Stimulated activated CD8-positive, alpha-beta memory T cell treated with anti-CD3 and anti-CD28 coated beads, Interleukin-15, amount 100 ng/mL, for 4 hours (primary cell): ENCODE measurements around the gene APOBEC3H.
A peak's percentile ranks its signal among the peaks of the same experiment; 100 is the strongest.

Experiments
- DNase-seq, 2 donors: peaks; one replicate each; pipeline ENCODE4 v3.0.0-alpha.2; 2020; ENCODE audit warnings: low read depth in 2 of 2

The APOBEC3H gene

DNA sequence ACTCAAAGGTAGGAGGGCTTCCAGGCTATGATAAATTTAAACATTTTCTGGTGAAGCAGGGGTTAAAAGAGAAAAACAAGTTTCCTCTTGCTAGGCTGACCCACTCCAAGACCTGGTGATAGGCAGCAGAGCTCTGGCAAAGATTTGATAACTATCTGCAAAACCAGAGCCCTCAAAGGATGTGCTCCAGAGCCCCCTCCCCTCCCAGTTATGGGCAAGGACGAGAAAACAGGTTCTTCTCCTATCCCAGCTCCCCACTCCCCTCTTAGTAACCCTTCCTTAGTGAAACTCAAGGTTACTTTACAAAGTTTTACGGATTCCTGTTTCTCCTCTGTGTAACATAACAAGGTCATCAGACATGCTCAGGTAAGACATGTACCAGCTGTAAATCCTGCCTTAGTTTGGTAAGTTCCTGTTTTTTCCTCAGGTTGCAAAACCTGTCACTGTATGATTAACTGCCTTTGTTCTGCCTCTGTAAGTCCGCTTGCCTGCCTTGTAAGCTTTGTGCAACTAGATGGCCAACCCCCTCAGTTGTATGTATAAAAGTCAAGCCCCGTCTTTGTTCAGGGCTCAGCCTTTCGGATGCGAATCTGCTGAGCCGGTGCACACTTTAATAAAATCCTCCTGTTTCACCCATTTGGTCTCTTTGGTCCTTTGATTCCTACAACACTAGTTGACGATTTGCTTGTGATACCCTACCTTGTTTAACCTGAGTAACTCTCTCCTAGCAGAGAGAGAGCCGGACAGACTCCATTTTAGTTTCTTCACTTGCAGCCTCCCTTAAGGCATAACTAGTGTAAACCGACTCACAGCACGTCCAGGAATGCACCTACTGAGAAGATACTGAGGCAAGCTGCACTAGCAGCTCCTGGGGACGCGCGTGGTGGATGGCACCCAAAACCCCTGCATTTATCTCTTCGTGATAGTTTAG is 13.9 kb downstream of the APOBEC3H start:
- DNase-seq: no peak

DNA sequence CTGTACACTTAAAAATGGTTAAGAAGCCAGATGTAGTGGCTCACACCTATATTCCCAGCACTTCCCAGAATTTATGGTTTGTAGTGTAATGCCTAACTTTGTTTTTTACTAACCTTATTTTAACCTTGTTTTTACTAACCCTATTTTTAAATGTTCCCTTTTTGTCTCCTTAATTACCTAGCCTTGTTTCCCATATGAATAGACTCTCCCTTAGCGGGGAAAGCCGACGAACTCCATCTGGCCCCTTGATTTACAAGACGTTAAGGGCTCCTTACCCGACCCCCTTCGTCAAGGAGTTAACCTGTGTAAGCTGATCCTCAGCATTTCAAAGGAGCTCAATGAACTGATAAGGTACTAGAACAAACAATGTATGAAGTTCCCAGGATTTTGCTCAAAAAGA is 17.1 kb downstream of the APOBEC3H start:
- no peak for DNase-seq

DNA sequence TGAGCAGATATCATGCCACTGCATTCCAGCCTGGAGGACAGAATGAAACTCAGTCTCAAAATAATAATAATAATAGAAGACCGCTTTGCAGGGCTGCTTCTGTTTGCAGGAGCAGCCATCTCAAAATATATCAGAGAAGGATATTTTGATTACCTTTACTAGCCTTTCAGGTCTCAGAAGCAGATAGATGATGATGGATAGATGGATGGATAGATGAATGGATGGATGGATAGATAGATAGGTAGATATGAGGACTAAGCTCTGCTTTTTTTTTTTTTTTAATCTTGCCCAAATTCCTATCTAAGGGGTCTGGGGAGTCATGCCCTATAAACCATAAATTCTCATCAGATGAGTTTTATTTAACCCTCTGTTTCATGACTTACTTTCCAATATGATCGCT is 18.5 kb downstream of the APOBEC3H start:
- no peak for DNase-seq

DNA sequence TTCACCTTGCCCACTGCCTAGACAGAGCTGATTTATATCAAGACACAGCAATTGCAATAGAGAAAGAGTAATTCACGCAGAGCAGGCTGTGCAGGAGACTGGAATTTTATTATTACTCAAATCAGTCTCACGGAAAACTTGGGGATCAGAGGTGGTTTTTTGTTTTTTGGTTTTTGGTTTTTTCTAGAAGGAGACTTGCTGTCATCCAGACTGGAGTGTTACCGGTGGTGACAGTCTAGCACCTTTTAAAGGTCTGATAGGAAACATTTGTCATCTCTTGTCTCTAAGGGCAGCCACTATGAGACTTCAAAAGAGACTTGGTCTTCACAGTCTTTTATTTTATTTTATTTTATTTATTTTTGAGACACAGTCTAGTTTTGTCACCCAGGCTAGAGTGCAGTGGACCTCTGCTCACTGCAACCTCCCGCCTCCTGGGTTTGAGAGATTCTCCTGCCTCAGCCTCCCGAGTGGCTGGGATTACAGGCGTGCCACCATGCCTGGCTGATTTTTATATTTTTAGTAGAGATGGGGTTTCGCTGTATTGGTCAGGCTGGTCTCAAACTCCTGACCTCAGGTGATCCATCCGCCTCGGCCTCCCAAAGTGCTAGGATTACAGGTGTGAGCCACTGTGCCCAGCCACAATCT is 19.1 kb downstream of the APOBEC3H start:
- DNase-seq: no peak

DNA sequence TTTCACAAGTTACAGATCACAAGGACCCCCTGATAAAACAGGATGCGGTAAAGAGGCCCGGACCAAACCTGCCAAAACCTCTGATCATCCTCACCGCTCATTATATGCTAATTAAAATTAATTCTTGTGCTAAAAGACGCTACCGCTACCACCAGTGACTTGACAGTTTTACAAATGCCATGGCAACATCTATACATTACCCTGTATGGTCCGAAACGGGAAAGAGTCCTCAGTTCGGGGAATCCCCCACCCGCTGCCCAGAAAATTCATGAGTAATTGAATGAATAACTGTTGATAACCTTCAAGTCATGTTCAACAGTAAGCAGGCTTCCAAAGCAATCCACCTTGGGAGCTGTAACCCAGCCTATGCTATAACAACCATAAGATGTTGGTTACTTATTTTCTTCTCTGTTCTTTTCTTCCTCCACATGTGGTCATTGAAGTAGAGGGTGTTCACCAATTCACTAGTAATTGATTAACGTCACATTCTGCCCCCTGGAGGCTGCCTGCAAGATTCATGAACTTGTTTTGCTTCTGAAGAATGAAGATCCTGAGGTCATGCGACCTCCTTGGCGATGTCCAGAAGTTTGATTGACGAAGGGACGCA is 20.6 kb downstream of the APOBEC3H start:
- peak; percentile 48 to 71 for DNase-seq

DNA sequence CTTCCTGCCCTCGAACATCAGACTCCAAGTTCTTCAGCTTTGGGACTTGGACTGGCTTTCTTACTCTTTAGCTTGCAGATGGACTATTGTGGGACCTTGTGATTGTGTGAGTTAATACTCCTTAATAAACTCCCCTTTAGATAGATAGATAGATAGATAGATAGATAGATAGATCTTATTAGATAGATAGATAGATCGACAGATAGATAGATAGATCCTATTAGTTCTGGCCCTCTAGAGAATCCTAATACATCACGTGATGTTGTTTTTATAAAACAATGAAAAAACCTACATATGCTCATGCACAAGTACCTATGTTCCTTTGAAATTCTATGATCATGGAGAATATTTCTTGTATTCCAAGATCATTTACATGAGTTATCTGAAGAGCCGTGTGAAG is 23.9 kb downstream of the APOBEC3H start:
- DNase-seq: no peak

DNA sequence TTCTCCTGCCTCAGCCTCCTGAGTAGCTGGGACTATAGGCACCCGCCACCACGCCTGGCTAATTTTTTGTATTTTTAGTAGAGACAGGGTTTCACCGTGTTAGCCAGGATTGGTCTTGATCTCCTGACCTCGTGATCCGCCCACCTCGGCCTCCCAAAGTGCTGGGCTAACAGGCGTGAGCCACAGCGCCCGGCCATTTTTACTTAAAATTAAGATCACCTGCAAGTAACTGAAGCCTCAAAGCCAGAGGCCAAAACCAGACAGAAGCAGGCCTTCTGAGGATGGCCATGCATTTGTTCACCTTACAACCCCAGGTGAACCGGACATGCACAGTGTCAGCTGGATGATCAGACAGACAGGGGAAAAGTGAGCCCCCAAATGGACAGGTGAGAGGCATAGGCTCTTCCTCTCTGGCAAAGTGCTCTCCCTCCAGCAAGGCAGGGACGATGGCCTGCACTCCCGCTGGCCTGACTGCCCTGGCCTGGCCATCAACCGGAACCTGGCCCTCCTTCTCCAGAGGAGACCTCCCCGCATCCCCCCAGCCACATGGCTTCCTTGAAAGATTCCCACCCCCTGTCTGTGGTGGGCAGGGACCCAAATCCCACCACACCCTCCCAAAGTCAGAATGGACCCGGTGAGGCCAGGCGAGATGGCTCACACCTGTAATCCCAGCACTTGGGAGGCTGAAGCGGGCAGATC is 25.9 kb downstream of the APOBEC3H start:
- no peak for DNase-seq

DNA sequence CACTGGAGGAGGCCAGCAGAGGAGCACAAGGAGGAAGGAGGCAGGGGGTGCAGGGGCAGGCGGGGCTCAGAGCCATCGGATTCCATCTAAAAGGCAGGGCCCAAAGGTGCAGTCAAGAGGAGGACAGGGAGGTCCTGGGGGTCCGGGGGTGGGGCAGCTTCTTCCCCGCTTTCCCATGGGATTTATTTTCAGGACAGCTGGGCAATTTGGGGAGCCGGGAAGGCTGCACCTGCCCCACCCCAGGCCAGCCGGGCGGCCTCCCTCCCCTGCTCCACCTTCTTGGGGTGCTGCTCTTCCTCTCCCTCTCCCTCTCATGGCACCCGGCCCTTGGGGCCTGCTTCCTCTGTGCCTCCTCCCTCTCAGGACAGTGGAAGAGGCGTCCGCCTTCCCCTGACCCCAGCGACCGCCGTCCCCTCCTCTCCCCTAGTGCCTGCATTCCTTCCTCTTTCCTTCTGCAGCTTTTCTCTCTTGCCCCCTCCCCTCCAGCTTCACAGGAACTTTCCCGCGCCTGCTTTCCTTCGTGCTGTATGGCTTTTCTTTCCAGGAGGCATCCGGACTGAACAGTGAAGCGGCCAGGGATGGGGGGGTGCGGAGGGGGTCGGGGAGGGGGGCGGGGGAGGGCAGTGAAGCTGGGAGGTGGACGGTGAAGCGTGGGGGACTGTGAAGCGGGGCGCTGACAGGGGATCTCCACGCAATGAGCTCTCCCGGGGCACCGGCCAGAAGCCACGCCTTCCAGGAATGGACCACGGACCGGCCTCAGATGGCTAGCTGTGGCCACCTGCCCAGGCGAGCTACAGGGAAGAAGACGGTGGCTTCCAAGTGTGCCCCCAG is 26.9 kb downstream of the APOBEC3H start:
- no peak for DNase-seq

DNA sequence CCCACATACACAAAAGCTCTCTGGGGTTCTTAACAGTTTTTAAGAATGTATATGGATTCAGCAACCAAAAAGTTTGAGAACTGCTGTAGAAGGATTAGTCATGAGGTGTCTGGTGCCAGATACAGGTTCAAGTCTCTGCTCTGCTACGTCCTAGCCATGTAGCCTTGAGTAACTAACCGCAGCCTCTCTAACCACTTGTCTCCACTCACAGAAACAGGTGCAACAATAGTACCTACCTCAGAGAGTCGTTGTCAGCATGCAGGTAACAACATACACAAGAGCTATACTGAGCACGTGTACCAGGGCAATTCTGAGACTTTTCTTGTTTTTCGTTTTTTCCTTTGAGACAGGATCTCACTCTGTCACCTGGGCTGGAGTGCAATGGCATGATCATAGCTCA is 28.6 kb downstream of the APOBEC3H start:
- DNase-seq: no peak

DNA sequence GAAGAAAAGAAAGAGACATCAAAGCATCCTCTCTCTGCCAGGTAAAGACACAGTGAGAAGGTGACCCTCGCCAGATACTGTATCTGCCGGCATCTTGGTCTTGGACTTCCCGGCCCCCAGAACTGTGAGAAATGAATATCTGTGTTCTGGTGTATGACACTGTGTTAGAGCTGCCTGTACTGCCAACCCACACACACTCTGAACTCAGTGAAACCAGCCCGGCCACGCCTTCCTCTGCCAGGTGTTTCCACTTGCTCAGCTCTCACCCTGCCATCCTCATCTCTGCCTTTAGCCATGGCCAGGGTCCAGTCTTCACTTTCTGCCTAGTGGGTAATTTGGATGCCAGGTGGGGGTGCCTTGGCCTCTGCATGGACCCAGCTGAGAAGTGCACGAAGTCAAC is 31.5 kb downstream of the APOBEC3H start:
- no peak for DNase-seq

DNA sequence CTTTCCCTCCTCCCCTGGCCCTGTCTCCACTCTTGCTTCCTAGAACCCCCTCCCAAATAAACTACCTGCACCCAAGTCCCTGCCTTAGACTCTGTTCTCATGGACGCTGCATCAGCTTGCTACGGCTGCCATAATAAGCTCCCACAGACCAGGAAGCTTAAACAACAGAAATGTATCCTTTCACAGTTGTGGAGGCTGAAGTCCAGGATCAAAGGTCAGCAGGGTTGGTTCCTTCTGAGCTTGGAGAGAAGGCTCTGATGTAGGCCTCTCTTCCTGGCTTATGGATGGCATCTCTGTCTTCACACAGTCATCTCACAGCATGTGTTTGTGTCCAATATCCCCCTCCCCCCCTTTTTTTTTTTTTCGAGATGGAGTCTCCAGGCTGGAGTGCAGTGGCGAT is 32.0 kb downstream of the APOBEC3H start:
- DNase-seq: no peak

DNA sequence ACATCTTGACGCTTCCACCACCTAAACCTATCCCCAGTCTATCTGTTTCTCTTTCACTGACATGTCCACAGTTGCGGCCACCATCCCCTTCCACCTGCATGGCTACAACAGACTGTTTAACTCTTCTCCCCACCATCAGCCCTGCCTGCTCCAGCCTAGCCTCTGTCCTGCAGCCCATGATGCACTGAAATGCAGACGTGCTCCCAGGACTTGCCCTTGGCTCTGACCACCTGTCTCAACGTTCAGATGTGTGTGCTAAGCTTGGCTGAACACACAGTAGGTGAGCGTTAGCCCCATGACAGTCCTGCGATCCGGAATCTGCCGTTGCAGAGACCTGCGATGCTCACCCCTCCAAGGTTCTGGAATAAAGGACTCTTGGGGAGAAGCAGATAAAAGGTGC is 32.7 kb downstream of the APOBEC3H start:
- no peak for DNase-seq

DNA sequence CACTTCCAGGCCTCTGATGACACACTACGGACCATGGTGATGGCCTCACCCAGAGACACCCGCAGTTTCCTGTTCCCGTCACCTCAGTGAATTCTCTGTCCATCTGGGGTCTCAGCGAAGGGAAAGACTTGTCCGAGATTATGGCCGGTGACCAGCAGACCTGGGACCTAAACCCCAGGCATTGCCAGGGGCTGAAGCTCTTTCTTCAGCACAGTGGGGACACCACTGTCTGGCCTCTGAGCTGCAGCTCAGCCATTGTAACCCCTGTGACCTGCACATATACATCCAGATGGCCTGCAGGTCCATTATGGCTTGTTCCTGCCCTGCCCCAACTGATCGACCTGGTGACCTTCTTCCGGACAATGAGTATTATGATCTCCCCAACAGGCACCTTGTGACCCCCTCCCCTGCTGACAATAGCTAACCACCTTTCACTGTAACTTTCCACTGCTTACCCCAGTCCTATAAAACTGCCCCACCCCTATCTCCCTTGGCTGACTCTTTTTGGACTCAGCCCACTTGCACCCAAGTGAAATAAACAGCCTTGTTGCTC is 33.2 kb downstream of the APOBEC3H start:
- no peak for DNase-seq

DNA sequence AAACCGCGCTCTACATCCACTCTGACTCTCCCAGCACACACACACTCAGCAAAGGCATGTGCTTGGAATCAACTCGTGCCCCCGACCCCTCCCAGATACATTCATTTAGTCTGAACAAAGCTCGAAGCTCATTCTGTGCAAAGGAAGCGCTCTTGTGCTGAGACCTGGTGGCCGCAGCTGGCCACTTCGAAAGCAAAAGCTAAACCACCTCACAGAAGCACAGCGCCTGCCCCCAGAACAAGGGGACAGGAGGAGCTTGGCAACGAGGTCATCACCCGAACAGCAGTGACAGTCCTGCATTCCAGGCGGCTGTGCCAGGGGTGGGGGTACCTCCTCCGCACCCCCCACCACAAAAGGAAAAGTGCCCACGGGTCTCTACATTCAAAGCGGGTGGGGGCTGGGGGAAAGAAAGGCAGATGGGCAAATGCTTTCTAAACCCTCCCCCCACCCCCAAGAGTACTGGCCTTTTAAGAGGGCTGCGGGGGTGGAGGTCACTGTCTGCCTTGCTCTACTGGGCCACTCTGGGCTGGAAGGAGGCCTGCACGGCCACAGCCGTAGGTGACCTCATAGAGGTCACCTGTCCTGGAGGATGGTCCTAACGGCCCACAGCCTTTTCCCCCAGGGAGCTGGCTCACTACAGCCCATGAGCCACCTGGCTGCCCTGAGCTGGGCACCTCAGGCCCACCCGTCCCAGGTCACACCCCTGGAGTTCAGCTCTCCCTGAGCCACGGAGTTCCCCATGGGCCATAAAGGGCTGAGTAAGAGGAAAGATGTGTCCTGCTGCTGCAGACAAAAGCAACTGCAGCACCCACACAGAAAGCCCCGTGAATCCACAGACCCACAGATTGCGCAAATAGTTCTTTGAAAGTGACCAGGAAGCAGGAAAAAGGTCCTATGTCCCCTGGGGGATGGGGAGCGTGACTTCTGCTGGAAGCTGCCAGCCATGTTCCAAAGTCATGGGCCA is 34.1 kb downstream of the APOBEC3H start:
- no peak for DNase-seq

DNA sequence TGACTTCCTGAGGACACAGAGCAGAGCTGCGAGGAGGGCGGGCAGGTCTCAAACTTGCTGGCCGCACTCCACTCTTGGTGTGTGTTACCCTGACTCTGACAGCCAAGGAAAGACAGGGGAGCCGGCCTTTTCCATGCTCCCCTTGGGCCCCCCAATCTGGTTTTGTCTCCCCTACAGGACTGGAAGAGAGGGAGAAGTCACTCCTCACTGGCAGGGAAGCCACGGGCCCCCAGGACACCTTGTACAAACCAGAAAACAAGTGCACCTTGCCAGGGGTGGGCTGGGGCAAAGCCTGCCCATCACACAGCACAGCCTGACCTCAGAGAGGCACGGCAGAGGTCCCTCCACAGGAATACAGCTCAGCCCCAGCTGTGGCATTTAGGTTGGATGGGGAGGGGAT is 35.2 kb downstream of the APOBEC3H start:
- DNase-seq: no peak

DNA sequence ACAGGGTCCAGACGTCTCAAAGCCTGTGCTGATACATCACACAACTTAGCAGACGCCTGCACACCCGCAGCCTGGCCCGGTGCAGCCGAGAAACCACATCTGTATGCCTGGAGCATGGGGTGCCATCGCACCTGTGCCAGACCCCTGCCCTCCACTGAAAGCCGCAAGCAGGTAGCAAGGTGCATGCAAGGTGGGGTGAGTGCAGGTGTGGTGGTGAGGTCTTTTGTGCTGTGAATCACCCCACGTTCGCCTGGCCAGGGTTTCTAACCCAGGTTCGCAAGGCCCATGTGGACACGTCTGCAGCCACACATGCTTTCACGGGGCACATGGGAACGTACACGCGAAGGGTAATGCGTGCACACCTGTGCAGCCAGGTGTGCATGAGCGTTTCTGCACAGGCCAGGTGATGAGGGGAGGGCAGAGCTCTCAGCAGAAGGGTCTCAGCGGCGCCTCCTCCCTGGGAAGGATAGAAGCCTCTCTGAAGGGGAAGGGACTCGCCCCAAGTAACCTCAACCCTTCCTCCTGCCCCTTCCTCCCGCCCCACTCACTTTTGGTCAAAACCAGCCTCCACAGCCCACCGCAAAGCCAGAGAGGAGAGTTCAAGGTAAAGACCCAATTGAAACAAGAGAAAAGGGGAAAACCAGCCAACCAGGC is 36.0 kb downstream of the APOBEC3H start:
- DNase-seq: no peak

DNA sequence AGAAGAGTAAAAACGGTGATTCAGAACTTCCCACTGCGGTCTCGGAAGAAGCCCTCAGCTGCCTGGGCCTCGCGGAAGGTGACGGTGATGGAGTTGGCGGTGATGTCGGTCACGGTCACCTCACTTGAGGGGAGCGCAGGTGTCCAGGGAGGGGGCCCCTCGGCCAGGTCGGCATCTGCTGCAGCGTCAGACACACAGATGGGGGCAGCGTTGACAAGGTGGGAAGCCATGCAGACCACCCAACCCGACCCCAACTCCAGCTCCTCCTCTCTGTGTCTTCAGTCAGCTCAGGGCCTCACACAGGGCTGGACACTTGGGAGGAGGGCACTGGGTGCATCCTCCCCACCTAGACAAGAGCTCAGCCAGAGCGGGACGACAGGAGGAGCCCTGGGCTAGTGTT is 36.8 kb downstream of the APOBEC3H start:
- DNase-seq: no peak

DNA sequence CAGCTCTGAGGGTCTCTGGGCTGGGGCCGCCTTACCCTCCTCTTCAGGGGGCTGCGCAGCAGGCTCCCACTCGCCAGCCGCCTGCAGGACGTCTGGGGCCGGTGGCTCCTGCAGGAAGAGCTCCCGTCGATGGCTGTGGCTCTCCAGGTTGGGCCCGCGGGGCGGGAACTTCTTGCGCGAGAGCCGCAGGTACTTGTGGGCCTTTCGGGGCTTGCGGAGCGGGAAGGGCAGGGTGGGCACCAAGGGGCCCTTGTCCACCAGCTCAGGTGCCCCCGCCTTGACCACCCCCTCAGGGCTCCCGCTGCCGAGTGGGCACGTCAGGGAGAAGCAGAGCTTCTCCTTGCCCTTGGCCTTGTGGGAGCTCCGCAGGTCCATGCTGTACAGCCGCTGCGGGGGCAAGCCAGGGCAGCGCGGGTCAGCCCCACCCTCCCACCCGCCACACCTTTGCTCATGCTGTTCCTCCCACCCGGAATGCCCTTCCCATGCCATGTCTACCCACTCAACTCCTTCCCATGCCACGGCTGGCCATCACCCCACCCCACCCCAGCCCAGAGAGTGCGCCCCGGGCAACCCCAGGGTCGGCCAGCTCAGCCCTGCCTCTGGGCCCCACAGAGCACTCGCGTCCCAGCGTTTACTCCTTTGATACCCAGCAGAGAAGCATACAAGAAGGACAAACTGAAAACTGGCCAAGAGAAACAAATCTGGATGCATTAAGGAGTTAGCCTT is 37.5 kb downstream of the APOBEC3H start:
- DNase-seq: no peak
